Activated CD8-positive, alpha-beta T cell treated with anti-CD3 and anti-CD28 coated beads for 36 hours (primary cell): Measurements from ENCODE around the gene ZNF625. TPM values are rescaled to one million over a fixed set of nuclear protein-coding genes. Genes with fewer than 3 reads are reported as not detected.

Experiments
- ATAC-seq: fragments of 200-7000 bp; cut with Tn5 transposase; one replicate; pipeline ENCODE4 v1.10.0; 2021; ENCODE audit warnings: mild to moderate bottlenecking, moderate library complexity
- CTCF ChIA-PET: fragments of 350-600 bp; sonication (Branson Sonifier 250); formaldehyde crosslinking; loops from one replicate; lab custom pipeline; 2021; ENCODE audit warnings: antibody characterized with exemption; lab: Charles Lee
- POLR2A ChIA-PET: fragments of 350-600 bp; sonication (Branson Sonifier 250); formaldehyde crosslinking; loops from one replicate; lab custom pipeline; 2021; ENCODE audit warnings: antibody characterized with exemption; lab: Charles Lee
- DNase-seq: peaks from one replicate; pipeline ENCODE4 v3.0.0-alpha.2; 2020
- H3K27ac Mint-ChIP-seq: one replicate; pipeline ENCODE4 v1.8.0; 2021; ENCODE audit warnings: mild to moderate bottlenecking, mixed read lengths
- H3K27me3 Mint-ChIP-seq: one replicate; pipeline ENCODE4 v1.8.0; 2021; ENCODE audit warnings: mixed read lengths
- H3K36me3 Mint-ChIP-seq: one replicate; pipeline ENCODE4 v1.8.0; 2021; ENCODE audit warnings: low read depth, mixed read lengths
- H3K4me1 Mint-ChIP-seq: one replicate; pipeline ENCODE4 v1.8.0; 2021; ENCODE audit warnings: low read depth, mixed read lengths
- H3K4me3 Mint-ChIP-seq: one replicate; pipeline ENCODE4 v1.8.0; 2021; ENCODE audit warnings: mild to moderate bottlenecking, moderate library complexity, mixed read lengths
- H3K9me3 Mint-ChIP-seq: one replicate; pipeline ENCODE4 v1.8.0; 2021; ENCODE audit warnings: mixed read lengths
- CTCF ChIP-seq: fragments of 200-600 bp; IDR thresholded peaks from one replicate; pipeline ENCODE4 v1.8.0; 2022; ENCODE audit warnings: antibody characterized with exemption, mild to moderate bottlenecking
- intact Hi-C: fragments of 100-400 bp; cut with micrococcal nuclease; formaldehyde crosslinking; loops from one replicate; pipeline ENCODE4 v1.10.0; 2022
- total RNA-seq, 2 experiments: library from RNA; stranded (reverse); gene quantifications; one replicate each; pipeline ENCODE4 v1.2.3, GENCODE V29; 2021

The ZNF625 gene
- total RNA-seq, 2 experiments from 2014 or later = 3.9 to 4.6 TPM

GRCh38 chr19:12139885-12140544 lies 16.5 kb downstream of the ZNF625 start, which contains the start of gene ZNF20:
ZNF20 (minus strand) TSS chr19:12140350; CDS start chr19:12140182, 168 bp downstream.
- H3K9me3 Mint-ChIP-seq = no peaks in the 10 kb centered on the region
- intact Hi-C loops = loop anchor here (2.0 to 5.0 kb wide), 6 partner anchors 49 to 343 kb away; partner anchors contain the start of genes ZNF491, ZNF69 and ZNF763
- TF ChIP-seq CTCF = no peak
- H3K27ac Mint-ChIP-seq = peak within 1 kb of the TSS; percentile 80
- H3K4me3 Mint-ChIP-seq = peak within 1 kb of the TSS; percentile 91
- H3K4me1 Mint-ChIP-seq = peaks cover 33% of the 10 kb centered on the region
- ChIA-PET POLR2A (interaction anchor here (0.7 to 1.8 kb wide), 9 partner anchors 27 to 216 kb away, joined by 3 to 5 read pairs (median 4); partner anchors contain the start of gene ZNF700), CTCF (interaction anchor here (0.7 to 7.9 kb wide), 24 partner anchors 9 to 342 kb away, joined by 3 to 136 read pairs (median 8); partner anchors contain the start of genes ZNF136, ZNF491, ZNF625 and ZNF700)
- H3K36me3 Mint-ChIP-seq = peaks cover 21% of the 10 kb centered on the region
- DNase-seq = peak; percentile 97
- no peaks in the 10 kb centered on the region for H3K27me3 Mint-ChIP-seq
- peak; percentile 94 for ATAC-seq

- Mint-ChIP-seq H3K9me3 (peaks cover 3% of the 10 kb centered on the region), H3K4me3 (peak overlapping the region; percentile 91), H3K27me3 (no peaks in the 10 kb centered on the region), H3K36me3 (peaks cover 27% of the 10 kb centered on the region), H3K27ac (no peak overlapping the region), H3K4me1 (peaks cover 33% of the 10 kb centered on the region)
- ATAC-seq (no peak), DNase-seq (no peak)
- ChIA-PET POLR2A (interaction anchor here (1.0 to 1.8 kb wide), 5 partner anchors 72 to 215 kb away, joined by 3 to 5 read pairs (median 4); partner anchors contain the start of gene ZNF700), CTCF (interaction anchor here (2.4 to 7.9 kb wide), 5 partner anchors 16 to 216 kb away, joined by 9 to 136 read pairs (median 45); partner anchors contain the start of genes ZNF625 and ZNF700)
- no peak for TF ChIP-seq CTCF
- intact Hi-C loops = loop anchor here (2.0 kb wide), 1 partner anchor 252 kb away; the partner anchor contains the start of gene ZNF69
Observed at GRCh38 chr19:12139269-12139668, 17.3 kb downstream of the ZNF625 start.

GRCh38 chr19:12137221-12137940 lies 19.2 kb downstream of the ZNF625 start:
- H3K9me3 Mint-ChIP-seq = peaks cover 19% of the 10 kb centered on the region
- peaks cover 45% of the 10 kb centered on the region for H3K36me3 Mint-ChIP-seq
- TF ChIP-seq CTCF = peak; percentile 64
- peaks cover 33% of the 10 kb centered on the region for H3K4me1 Mint-ChIP-seq
- ChIA-PET CTCF (interaction anchor here (0.7 to 7.9 kb wide), 13 partner anchors 14 to 339 kb away, joined by 3 to 136 read pairs (median 4); partner anchors contain the start of genes ZNF491, ZNF625, ZNF700 and ZNF763), POLR2A (no interaction called here)
- H3K4me3 Mint-ChIP-seq = no peak overlapping the region
- H3K27me3 Mint-ChIP-seq = no peaks in the 10 kb centered on the region
- DNase-seq = peak; percentile 54
- intact Hi-C loops = no loop called here
- peak overlapping the region; percentile 8 for H3K27ac Mint-ChIP-seq
- peak; percentile 58 for ATAC-seq

GRCh38 chr19:12133069-12133468 lies 23.5 kb downstream of the ZNF625 start:
- intact Hi-C loops = no loop called here
- H3K4me1 Mint-ChIP-seq = peaks cover 15% of the 10 kb centered on the region
- no peak overlapping the region for H3K27ac Mint-ChIP-seq
- TF ChIP-seq CTCF = no peak
- H3K36me3 Mint-ChIP-seq = peaks cover 60% of the 10 kb centered on the region
- no peak for ATAC-seq
- no peaks in the 10 kb centered on the region for H3K27me3 Mint-ChIP-seq
- no peak for DNase-seq
- POLR2A ChIA-PET = no interaction called here
- peaks cover 36% of the 10 kb centered on the region for H3K9me3 Mint-ChIP-seq
- no peak overlapping the region for H3K4me3 Mint-ChIP-seq
- CTCF ChIA-PET = interaction anchor here (0.7 to 2.0 kb wide), 2 partner anchors 11 to 42 kb away, joined by 4 read pairs; no protein-coding TSS in a partner anchor
